Fibroblast of pulmonary artery (primary cell): ENCODE measurements around the gene SETD7.
A peak's percentile ranks its signal among the peaks of the same experiment; 100 is the strongest.

Experiments
- DNase-seq: peaks from one replicate; pipeline ENCODE4 v3.0.0-alpha.2; 2010; ENCODE audit warnings: low read depth
- H3K4me3 ChIP-seq: replicated peaks from 2 replicates; pipeline ENCODE4 v1.5.1; 2011; ENCODE audit warnings: low read depth, mild to moderate bottlenecking, control low read depth, low read length, moderate library complexity
- TF ChIP-seq, protein P1 (sequence below): IDR thresholded peaks from 2 replicates; pipeline ENCODE4 v1.5.1; 2011; ENCODE audit warnings: mild to moderate bottlenecking, control low read depth, low read length, inconsistent platforms; ENCODE audit errors: missing control alignments

Gene SETD7

DNA sequence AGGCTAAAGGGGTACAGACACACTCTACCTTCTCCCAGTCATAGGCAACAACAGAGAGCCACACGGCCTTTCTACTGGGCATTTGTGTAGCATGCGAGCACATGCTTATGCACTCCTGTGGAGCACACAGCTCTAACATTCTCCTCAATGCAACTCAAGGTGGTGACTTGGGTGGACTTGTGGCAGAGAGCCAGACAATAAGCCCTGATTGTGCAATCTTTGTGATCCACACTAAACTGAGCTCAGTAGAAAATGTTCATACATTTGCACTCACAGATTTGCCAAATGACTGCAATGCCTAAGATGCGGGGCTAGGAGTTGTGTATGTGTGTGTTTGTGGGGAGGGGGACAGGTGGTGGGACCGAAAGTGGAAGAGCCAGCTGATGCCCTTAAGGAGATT, 31.4 kb upstream of the SETD7 start:
- TF ChIP-seq, protein P1, sequence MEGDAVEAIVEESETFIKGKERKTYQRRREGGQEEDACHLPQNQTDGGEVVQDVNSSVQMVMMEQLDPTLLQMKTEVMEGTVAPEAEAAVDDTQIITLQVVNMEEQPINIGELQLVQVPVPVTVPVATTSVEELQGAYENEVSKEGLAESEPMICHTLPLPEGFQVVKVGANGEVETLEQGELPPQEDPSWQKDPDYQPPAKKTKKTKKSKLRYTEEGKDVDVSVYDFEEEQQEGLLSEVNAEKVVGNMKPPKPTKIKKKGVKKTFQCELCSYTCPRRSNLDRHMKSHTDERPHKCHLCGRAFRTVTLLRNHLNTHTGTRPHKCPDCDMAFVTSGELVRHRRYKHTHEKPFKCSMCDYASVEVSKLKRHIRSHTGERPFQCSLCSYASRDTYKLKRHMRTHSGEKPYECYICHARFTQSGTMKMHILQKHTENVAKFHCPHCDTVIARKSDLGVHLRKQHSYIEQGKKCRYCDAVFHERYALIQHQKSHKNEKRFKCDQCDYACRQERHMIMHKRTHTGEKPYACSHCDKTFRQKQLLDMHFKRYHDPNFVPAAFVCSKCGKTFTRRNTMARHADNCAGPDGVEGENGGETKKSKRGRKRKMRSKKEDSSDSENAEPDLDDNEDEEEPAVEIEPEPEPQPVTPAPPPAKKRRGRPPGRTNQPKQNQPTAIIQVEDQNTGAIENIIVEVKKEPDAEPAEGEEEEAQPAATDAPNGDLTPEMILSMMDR, result no peak
- H3K4me3 ChIP-seq, result no peak overlapping the region
- DNase-seq, result peak; percentile 52

DNA sequence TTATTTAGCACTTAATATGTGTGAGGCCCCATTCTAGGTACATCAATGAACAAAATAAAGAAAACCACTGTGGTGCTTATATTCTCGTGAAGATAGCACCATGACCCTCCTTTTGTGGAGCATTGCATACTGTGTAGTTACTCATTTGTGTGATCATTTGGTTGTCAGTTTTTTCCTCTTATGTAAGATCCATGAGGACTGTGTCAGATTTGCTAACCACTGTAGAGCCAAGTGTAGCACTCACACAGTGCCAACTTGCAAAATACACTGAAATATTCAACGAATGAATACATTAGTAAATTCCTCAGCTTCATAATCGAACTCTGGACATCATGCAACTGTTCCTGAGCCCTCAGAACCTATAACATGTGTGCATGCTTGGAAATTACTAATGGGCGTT, 29.5 kb upstream of the SETD7 start:
- no peak for DNase-seq
- TF ChIP-seq, protein P1, result no peak
- no peak overlapping the region for H3K4me3 ChIP-seq

DNA sequence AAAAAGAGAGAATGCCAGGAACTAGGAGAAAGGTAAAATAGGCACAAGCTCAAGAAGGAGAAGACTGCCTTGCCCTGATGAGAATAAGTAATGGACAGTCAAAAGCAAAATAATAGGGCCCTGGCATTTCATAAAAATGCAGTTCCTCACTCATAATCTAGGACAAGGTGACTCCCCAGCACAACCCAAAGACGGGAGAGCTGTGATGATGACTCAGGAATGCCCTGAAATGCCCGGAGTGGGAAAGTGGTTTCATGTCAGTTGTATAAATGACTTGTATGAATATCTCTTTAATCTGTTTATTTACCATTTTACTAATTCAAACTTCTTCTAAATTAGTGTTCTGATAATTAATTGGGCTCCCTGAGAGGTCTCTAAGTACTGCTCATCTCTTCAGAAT, 28.8 kb upstream of the SETD7 start:
- TF ChIP-seq, protein P1, result no peak
- no peak for DNase-seq
- no peak overlapping the region for H3K4me3 ChIP-seq

DNA sequence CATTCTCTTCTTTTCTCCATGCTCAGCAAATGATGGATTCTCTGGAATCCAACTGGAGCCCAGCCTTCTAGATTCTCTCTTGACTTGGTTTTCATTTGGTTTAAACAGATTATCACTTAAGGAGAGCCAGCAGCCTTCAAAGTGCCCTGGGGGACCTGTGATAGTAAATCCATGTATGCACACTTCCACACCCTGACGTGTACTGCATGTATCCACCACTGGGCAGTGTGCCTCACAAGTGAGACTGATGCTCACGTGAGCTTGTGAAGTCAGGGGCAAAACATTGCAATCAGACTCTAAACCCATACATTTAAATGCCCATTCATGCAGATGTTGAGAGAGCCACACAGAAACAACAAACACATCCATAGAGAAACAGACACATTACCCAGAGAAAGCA, 28.0 kb upstream of the SETD7 start:
- TF ChIP-seq, protein P1, result no peak
- no peak overlapping the region for H3K4me3 ChIP-seq
- DNase-seq, result no peak

DNA sequence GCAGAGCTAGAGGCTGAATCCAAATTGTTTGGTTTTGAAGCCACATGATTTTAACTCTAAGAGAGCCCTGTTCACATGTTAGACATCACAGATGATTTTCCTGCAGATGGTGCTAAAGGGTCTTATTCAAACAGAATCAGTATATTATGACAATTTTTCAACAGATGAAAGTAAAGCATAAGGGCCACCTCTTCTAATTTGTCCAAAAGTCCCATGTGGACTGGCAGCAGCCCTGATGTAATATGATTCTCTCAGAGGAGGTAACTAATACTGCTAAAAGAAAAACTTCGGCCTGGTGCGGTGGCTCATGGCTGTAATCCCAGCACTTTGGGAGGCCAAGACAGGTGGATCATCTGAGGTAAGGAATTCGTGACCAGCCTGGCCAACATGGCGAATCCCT, 26.0 kb upstream of the SETD7 start:
- no peak for DNase-seq
- H3K4me3 ChIP-seq, result no peak overlapping the region
- TF ChIP-seq, protein P1, result peak; percentile 7

DNA sequence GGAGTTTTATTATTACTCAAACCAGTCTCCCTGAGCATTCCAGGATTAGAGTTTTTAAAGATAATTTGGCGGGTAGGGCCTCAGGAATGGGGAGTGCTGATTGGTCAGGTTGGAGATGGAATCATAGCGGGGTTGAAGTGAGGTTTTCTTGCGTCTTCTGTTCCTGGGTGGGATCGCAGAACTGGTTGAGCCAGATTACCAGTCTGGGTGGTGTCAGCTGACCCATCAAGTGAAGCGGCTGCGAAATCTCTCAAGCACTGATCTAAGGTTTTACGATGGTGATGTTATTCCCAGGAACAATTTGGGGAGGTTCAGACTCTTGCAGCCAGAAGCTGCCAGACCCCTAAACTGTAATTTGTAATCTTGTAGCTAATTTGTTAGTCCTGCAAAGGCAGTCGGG, 25.1 kb upstream of the SETD7 start:
- TF ChIP-seq, protein P1, result no peak

DNA sequence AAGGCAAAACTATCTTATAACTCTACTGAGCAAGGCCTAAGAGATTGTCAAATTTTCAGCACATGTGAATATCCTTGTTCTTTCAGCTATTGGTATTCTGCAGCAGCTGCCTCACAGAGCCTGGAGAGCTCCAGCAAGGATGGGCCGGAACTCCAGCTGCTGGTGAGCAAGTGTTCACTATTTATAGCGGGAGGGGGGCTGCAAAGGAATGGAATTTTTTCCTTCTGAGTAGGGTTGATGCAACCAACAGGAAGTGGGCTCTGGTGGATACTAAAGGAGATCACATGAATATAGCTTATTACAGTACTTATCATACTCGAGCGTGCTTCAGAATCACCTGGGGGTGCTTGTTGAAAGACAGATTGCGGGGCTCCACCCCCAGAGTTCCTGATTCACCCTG, 20.2 kb upstream of the SETD7 start:
- no peak overlapping the region for H3K4me3 ChIP-seq
- DNase-seq, result no peak
- TF ChIP-seq, protein P1, result no peak

More for the DNA sequence above, 25.1 kb upstream of the SETD7 start:
- no peak overlapping the region for H3K4me3 ChIP-seq
- DNase-seq, result no peak
